Endothelial cell of umbilical vein (primary cell): ENCODE data around the gene GCM1. TPM values are rescaled to one million over a fixed set of nuclear protein-coding genes. Genes with fewer than 3 reads are reported as not detected.

ENCODE experiments used
- BruUV-seq: library from RNA; stranded (reverse); fragments of 400-500 nt; replicated peaks from 2 replicates; lab custom pipeline; 2021; lab: Mats Ljungman, UMichigan
- CTCF ChIA-PET: fragments of 300-600, 350-600 bp; sonication (Branson Sonifier 250); formaldehyde crosslinking; loops from one replicate; lab custom pipeline; 2021; ENCODE audit warnings: antibody characterized with exemption, inconsistent platforms; lab: Charles Lee
- POLR2A ChIA-PET: fragments of 300-600, 350-600 bp; sonication (Branson Sonifier 250); formaldehyde crosslinking; loops from one replicate; lab custom pipeline; 2021; ENCODE audit warnings: antibody characterized with exemption, inconsistent platforms; lab: Charles Lee
- DNase-seq: peaks from one replicate; pipeline ENCODE4 v3.0.0-alpha.2; 2011; ENCODE audit warnings: low read depth, low spot score
- FAIRE-seq: peaks from 2 replicates; lab custom pipeline; 2011; peaks lifted over from hg19 to GRCh38; lab: Jason Lieb, UNC
- H2AFZ ChIP-seq: 2 replicates; pipeline ENCODE4 v1.6.0; 2012; ENCODE audit warnings: low read depth, low read length, control low read depth, inconsistent platforms
- H3K27ac ChIP-seq: 2 replicates; pipeline ENCODE4 v1.5.1; 2011; ENCODE audit warnings: low read depth, mild to moderate bottlenecking, control low read depth, low read length, moderate library complexity; ENCODE audit not compliant: insufficient read depth
- H3K27me3 ChIP-seq, 2 experiments: 2 replicates each; pipeline versions ENCODE4 v1.6.0 to v1.6.1; 2011; ENCODE audit warnings: low read length in 2 of 2, mixed read lengths in 1 of 2; ENCODE audit not compliant: control insufficient read depth in 2 of 2, insufficient read depth in 2 of 2
- H3K36me3 ChIP-seq, 2 experiments: 2 replicates in 1 of 2; 3 replicates in 1 of 2; pipeline ENCODE4 v1.5.1; 2011; ENCODE audit warnings: low read length in 2 of 2, mild to moderate bottlenecking in 1 of 2, moderate library complexity in 1 of 2; ENCODE audit not compliant: control insufficient read depth in 2 of 2, insufficient read depth in 2 of 2; ENCODE audit errors: extremely low read depth in 1 of 2
- H3K4me1 ChIP-seq: 3 replicates; pipeline ENCODE4 v1.5.1; 2011; ENCODE audit warnings: mild to moderate bottlenecking, low read length; ENCODE audit not compliant: control insufficient read depth, insufficient read depth; ENCODE audit errors: extremely low read depth
- H3K4me2 ChIP-seq: 2 replicates; pipeline ENCODE4 v1.6.1; 2011; ENCODE audit warnings: low read length, control low read depth, mixed read lengths; ENCODE audit not compliant: insufficient read depth
- H3K4me3 ChIP-seq, 3 experiments: fragments of 200-600 bp in 1 of 3; sonication (generic), shearing (Covaris generic) in 1 of 3; replicated peaks in 1 of 3; 2 replicates each; pipeline ENCODE4 v1.5.1; 2011 to 2016; ENCODE audit warnings: control low read depth in 3 of 3, low read length in 3 of 3, mild to moderate bottlenecking in 2 of 3, inconsistent platforms in 1 of 3, low read depth in 1 of 3, moderate library complexity in 1 of 3; ENCODE audit not compliant: insufficient read depth in 1 of 3
- H3K79me2 ChIP-seq: 2 replicates; pipeline ENCODE4 v1.6.0; 2012; ENCODE audit warnings: low read length, inconsistent platforms; ENCODE audit not compliant: control insufficient read depth, insufficient read depth
- H3K9ac ChIP-seq: replicated peaks from 2 replicates; pipeline ENCODE3; 2011; ENCODE audit warnings: low read length, control low read depth; ENCODE audit not compliant: insufficient read depth; ENCODE audit errors: extremely low read depth
- H3K9me1 ChIP-seq: replicated peaks from 3 replicates; pipeline ENCODE4 v1.6.0; 2011; ENCODE audit warnings: mild to moderate bottlenecking, low read length; ENCODE audit not compliant: control insufficient read depth, insufficient read depth; ENCODE audit errors: extremely low read depth
- H3K9me3 ChIP-seq: replicated peaks from 2 replicates; pipeline ENCODE4 v1.5.1; 2012; ENCODE audit warnings: low read length, inconsistent platforms; ENCODE audit not compliant: control insufficient read depth, insufficient read depth
- H4K20me1 ChIP-seq: replicated peaks from 2 replicates; pipeline ENCODE3; 2011; ENCODE audit warnings: mild to moderate bottlenecking, low read length; ENCODE audit not compliant: control insufficient read depth, insufficient read depth; ENCODE audit errors: extremely low read depth
- CTCF ChIP-seq, 2 donors: IDR thresholded peaks; 1 replicate in 1 of 2; 2 replicates in 1 of 2; pipeline ENCODE4 v1.5.1; 2011; ENCODE audit warnings: low read length in 2 of 2, mild to moderate bottlenecking in 2 of 2, moderate library complexity in 2 of 2, control low read depth in 1 of 2, inconsistent platforms in 1 of 2, low read depth in 1 of 2; ENCODE audit not compliant: insufficient read depth in 1 of 2; ENCODE audit errors: extremely low read depth in 1 of 2
- EZH2 ChIP-seq: IDR thresholded peaks from 2 replicates; pipeline ENCODE4 v1.6.1; 2012; ENCODE audit warnings: borderline replicate concordance, low read depth, mild to moderate bottlenecking, moderate library complexity, low read length, inconsistent platforms; ENCODE audit not compliant: severe bottlenecking
- FOS ChIP-seq: IDR thresholded peaks from 2 replicates; pipeline ENCODE4 v1.6.1; 2011; ENCODE audit warnings: mild to moderate bottlenecking, low read length, moderate library complexity, borderline replicate concordance; ENCODE audit not compliant: insufficient read depth
- GATA2 ChIP-seq: IDR thresholded peaks from 2 replicates; pipeline ENCODE4 v1.7.0; 2011; ENCODE audit warnings: low read depth, mild to moderate bottlenecking, moderate library complexity, mixed read lengths, low read length; ENCODE audit not compliant: insufficient read length, insufficient read depth
- JUN ChIP-seq: IDR thresholded peaks from 2 replicates; pipeline ENCODE4 v1.6.1; 2011; ENCODE audit warnings: borderline replicate concordance, low read depth; ENCODE audit not compliant: insufficient read length, insufficient read depth
- MAX ChIP-seq: IDR thresholded peaks from 2 replicates; pipeline ENCODE4 v1.6.1; 2011; ENCODE audit not compliant: insufficient read depth, insufficient read length
- MYC ChIP-seq: IDR thresholded peaks from one replicate; pipeline ENCODE4 v1.6.1; 2011; ENCODE audit warnings: mild to moderate bottlenecking, low read depth, low read length
- POLR2A ChIP-seq: IDR thresholded peaks from 2 replicates; pipeline ENCODE4 v1.6.1; 2012; ENCODE audit warnings: low read depth, mild to moderate bottlenecking, control low read depth, low read length
- POLR2AphosphoS5 ChIP-seq: IDR thresholded peaks from 2 replicates; pipeline ENCODE4 v1.6.1; 2012; ENCODE audit warnings: low read depth, mild to moderate bottlenecking, control low read depth, low read length, moderate library complexity; ENCODE audit not compliant: insufficient read depth
- dilution Hi-C: fragments of 300-500 bp; cut with MboI; formaldehyde crosslinking; loops from one replicate; pipeline ENCODE4 v1.15.0; 2019; ENCODE audit warnings: low sequenced_read_pairs; ENCODE audit not compliant: extremely low pct_ligation_motif_present
- intact Hi-C: fragments of 100-400 bp; cut with micrococcal nuclease; formaldehyde crosslinking; loops from one replicate; pipeline ENCODE4 v1.10.0; 2022
- polyA plus RNA-seq, 4 experiments: library from polyadenylated mRNA; depleted of rRNA in 3 of 4; stranded (reverse) in 3 of 4; unstranded in 1 of 4; fragments of >200 nt; gene quantifications; 2 replicates each; pipeline versions ENCODE4 v1.2.1 to v1.2.3, GENCODE V29; 2011 to 2012; ENCODE audit warnings: missing spikeins in 1 of 4
- total RNA-seq: library from RNA; stranded (reverse); gene quantifications from 2 replicates; pipeline ENCODE4 v1.2.3, GENCODE V29; 2021

GCM1 gene
- total and polyA plus RNA-seq, 2 donors (not counting 3 experiments of a cell fraction or from before 2014, with no cell fraction given), result not detected

GRCh38 chr6:53154794-53155193 lies 6.2 kb upstream of the GCM1 start:
- Histone ChIP-seq H4K20me1 (no peaks in the 10 kb centered on the region), H3K4me2 (no peak overlapping the region), H3K9me1 (no peaks in the 10 kb centered on the region), H2AFZ (no peak overlapping the region), H3K9ac (no peak overlapping the region), H3K4me1 (no peaks in the 10 kb centered on the region), H3K27ac (no peak overlapping the region), H3K4me3 (no peak overlapping the region), H3K36me3 (no peaks in the 10 kb centered on the region), H3K27me3 (peaks cover 0 to 1% of the 10 kb centered on the region in 2 experiments), H3K79me2 (no peaks in the 10 kb centered on the region), H3K9me3 (no peaks in the 10 kb centered on the region)
- CTCF ChIA-PET, result interaction anchor here (0.8 to 1.2 kb wide), 3 partner anchors 14 to 338 kb away, joined by 3 read pairs; no protein-coding TSS in a partner anchor
- POLR2A ChIA-PET, result no interaction called here
- BruUV-seq, result no TSS peak
- intact Hi-C loops, result no loop called here
- TF ChIP-seq FOS (no peak), JUN (no peak), MAX (no peak), POLR2AphosphoS5 (no peak), CTCF (IDR thresholded peaks at IDR 0.05; ENCODE audit: extremely low read depth in 1 of 2, insufficient read depth in 1 of 2, low read depth in 1 of 2, low read length in 2 of 2) (no peak), POLR2A (no peak), MYC (no peak), GATA2 (no peak), EZH2 (no peak)
- FAIRE-seq (no peak), DNase-seq (no peak)
- dilution Hi-C loops, result no loop called here
